D721Med (cell line): ENCODE measurements around the gene ARMH3.
A peak's percentile ranks its signal among the peaks of the same experiment; 100 is the strongest.

Experiments used
- DNase-seq: peaks from one replicate; pipeline ENCODE4 v3.0.0; 2011; ENCODE audit warnings: low spot score; ENCODE audit not compliant: insufficient read length
- FAIRE-seq: peaks from 2 replicates; lab custom pipeline; 2011; peaks lifted over from hg19 to GRCh38; lab: Jason Lieb, UNC
- TF ChIP-seq, protein P1 (sequence below): IDR thresholded peaks from 2 replicates; pipeline ENCODE4 v1.5.1; 2012; ENCODE audit warnings: mild to moderate bottlenecking, control low read depth; ENCODE audit not compliant: insufficient read depth; ENCODE audit errors: missing control alignments

The ARMH3 gene

DNA sequence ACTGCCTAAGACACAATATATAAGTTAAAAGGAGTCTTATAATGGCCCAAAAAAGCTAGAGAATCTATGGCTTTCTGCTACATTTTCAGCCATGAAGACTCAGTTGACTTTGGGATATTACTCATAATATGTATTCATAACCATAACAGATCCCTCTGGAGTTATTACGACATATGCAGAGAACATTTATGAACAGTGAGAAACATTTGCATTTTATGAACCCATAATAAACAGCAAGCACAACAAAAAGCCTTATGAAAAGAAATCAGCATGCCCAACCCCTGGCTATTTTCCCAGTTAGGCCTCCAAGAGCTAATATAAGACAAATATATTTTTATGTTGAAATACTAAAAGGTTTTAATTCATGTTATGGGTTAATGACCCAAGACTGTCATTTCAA lies 52.4 kb downstream of the ARMH3 start:
- TF ChIP-seq, protein P1, sequence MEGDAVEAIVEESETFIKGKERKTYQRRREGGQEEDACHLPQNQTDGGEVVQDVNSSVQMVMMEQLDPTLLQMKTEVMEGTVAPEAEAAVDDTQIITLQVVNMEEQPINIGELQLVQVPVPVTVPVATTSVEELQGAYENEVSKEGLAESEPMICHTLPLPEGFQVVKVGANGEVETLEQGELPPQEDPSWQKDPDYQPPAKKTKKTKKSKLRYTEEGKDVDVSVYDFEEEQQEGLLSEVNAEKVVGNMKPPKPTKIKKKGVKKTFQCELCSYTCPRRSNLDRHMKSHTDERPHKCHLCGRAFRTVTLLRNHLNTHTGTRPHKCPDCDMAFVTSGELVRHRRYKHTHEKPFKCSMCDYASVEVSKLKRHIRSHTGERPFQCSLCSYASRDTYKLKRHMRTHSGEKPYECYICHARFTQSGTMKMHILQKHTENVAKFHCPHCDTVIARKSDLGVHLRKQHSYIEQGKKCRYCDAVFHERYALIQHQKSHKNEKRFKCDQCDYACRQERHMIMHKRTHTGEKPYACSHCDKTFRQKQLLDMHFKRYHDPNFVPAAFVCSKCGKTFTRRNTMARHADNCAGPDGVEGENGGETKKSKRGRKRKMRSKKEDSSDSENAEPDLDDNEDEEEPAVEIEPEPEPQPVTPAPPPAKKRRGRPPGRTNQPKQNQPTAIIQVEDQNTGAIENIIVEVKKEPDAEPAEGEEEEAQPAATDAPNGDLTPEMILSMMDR = no peak
- FAIRE-seq = no peak

DNA sequence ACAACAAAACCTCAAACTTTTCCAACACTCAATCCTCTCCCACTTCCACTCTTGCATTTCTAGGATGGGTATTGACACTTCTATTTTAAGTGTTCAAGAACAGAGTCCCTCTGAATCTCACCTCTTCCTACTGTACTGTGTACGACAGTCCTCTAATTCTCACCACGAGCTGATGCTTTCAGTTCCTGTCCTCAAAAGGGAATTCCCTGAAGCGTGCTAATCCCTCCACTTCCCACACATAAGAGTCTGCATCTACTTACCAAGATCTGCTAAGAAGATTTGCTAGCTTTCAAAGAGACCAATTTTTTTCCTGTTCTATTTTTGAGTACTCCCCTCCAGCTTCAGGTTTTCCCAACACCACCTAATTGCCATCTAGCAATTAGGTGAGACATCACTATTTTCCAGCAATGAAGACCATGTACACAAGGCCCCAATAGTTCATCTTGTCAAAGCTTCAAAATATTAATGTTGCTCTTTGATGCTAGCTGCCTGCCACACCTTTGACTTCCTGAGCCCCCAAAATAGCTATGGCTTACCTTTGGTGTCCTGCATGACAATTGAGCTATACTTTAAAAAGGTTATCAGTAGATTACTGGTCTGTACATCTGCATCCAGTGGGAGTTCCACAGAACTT lies 54.4 kb downstream of the ARMH3 start:
- TF ChIP-seq, protein P1 = no peak
- FAIRE-seq (peak; percentile 96), DNase-seq (peak; percentile 43)

More for the DNA sequence above, 52.4 kb downstream of the ARMH3 start:
- DNase-seq = no peak

DNA sequence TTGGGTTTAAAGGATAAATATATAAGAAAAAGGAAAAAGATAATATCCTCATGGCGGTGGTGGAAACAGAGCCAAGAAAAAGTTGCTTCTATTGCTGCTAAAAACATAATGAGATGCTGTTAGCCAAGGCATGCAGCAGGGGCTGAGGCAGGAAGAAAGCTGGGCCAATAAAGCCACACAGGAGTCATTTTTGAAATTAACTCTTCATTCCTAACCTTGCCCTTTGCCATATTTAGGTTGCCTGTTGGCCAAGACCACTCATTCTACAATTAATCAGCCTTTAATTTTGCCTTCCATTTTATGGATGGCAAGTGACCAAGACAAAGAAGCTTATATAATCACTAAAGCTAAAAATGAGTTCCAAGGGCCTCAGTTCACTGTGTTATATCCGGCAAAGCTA lies 58.2 kb downstream of the ARMH3 start:
- no peak for FAIRE-seq
- no peak for DNase-seq
- TF ChIP-seq, protein P1 = no peak

DNA sequence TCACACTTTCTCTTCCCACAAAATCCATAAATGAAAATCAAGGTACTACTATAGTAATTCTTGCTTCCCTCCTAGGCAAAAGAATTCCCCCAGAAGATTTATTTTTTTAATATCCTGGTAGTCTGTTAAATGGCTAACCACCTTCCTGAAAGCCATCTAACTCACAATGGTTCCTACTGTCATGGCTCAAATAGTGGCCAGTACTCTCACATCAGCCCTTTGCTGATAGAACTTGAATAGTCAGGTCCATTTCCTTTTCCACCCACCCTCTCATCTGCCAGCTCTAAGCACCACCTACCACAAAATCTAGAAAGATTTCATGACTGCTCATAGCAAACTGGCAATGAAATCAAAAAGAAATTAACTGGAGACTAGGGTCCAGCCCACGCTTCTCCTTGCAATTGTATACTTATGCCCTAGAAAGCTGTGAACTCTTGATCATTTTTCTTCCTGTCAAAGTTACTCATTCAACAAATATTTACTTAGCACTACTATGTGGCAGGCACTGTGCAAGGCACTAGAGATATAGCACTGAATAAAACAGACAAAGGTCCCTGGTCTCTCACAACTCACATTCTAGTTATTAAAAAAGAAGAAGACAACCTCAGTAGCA lies 60.4 kb downstream of the ARMH3 start:
- TF ChIP-seq, protein P1 = no peak
- DNase-seq (no peak), FAIRE-seq (no peak)

DNA sequence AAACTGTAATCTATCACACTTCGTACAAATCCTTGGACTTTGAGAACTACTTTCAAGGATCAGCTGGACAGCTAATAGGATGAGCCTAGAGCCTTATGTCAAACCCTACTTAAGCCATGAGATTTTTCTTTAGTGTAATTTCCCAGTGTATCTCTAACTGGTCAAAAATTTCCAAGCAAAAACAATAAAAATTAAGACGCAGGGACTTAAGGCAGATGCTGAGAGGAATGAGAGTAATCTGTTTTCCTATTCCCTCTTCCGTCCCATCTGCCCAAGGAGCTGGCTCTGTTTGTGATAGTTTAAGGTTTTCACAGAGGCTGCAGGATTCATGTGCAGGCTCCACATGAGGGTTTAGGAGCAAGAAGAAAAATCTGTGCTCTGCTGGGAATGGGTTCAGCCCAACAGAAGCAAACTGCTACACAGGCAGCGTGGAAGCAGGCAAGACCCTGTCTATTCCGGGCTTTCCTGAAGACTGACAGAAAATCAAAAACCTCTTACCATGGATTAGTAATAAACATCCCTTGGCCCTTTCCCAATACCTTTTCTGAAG lies 62.2 kb downstream of the ARMH3 start:
- DNase-seq (no peak), FAIRE-seq (peak; percentile 87)
- TF ChIP-seq, protein P1 = no peak

DNA sequence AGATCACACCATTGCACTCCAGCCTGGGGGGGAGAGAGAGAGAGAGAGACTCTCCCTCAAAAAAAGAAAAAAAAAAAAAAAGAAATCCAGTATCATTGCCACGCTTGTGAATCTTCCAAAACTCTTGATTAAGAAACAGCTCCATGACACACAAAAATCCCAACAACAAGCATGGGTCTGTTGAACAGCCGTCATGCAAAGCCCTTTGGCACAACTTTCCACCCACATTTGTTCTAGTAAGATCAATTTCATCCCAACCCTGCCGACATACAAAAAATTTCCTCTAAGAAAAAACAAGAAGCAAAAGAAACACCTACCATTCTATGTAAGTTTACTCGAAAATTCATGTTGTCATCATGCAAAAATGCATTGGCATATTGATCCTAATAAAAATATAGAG lies 62.8 kb downstream of the ARMH3 start:
- TF ChIP-seq, protein P1 = no peak
- DNase-seq (no peak), FAIRE-seq (no peak)

DNA sequence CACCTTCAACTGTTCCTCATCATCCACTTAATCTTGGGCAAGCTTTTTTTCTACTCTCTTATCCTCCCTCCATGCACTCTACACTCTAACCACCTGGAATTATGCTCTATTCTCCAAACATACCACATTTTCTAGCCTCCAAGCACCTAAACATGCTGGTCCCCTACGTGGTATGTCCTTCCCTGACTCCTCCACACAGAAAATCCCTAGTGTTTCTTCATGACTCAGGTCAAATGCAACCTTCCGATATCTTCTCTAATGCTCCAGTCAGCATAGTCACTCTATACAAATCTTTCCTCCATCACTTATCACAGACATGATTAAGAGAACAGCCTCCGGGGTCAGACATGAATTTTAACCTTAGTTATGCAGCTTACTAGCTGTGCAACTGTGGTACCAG lies 68.8 kb downstream of the ARMH3 start:
- FAIRE-seq (no peak), DNase-seq (no peak)
- TF ChIP-seq, protein P1 = no peak
